GM19397 (cell line): Measurements from ENCODE around the gene PRKCA.

Experiments
- ATAC-seq: cut with Tn5 transposase; IDR thresholded peaks from one replicate; pipeline ENCODE4 v1.9.1; 2021; ENCODE audit warnings: mild to moderate bottlenecking, moderate library complexity; ENCODE audit not compliant: unreplicated experiment

PRKCA gene

GRCh38 chr17:66406701-66407644 lies 104.6 kb downstream of the PRKCA start:
- no peak for ATAC-seq

GRCh38 chr17:66407864-66408263 lies 105.5 kb downstream of the PRKCA start:
- ATAC-seq, result no peak

GRCh38 chr17:66411520-66411919 lies 109.1 kb downstream of the PRKCA start:
- ATAC-seq, result no peak

- ATAC-seq, result no peak
These were observed 110.6 kb downstream of the PRKCA start for GRCh38 chr17:66412857-66413558.

GRCh38 chr17:66413559-66414520 lies 111.4 kb downstream of the PRKCA start:
- no peak for ATAC-seq

- no peak for ATAC-seq
These were observed 112.3 kb downstream of the PRKCA start for GRCh38 chr17:66414561-66415175.

- no peak for ATAC-seq
These were observed 113.2 kb downstream of the PRKCA start for GRCh38 chr17:66415366-66416206.

GRCh38 chr17:66416207-66416940 lies 114.0 kb downstream of the PRKCA start:
- no peak for ATAC-seq

- no peak for ATAC-seq
These were observed 114.9 kb downstream of the PRKCA start for GRCh38 chr17:66417300-66417719.

GRCh38 chr17:66420961-66421371 lies 118.6 kb downstream of the PRKCA start:
- no peak for ATAC-seq

GRCh38 chr17:66422186-66422585 lies 119.8 kb downstream of the PRKCA start:
- no peak for ATAC-seq

GRCh38 chr17:66423056-66423955 lies 120.9 kb downstream of the PRKCA start:
- no peak for ATAC-seq

- ATAC-seq, result no peak
These were observed 123.5 kb downstream of the PRKCA start for GRCh38 chr17:66425756-66426396.

GRCh38 chr17:66426397-66427033 lies 124.1 kb downstream of the PRKCA start:
- ATAC-seq, result no peak

GRCh38 chr17:66427134-66427533 lies 124.7 kb downstream of the PRKCA start:
- ATAC-seq, result no peak

GRCh38 chr17:66429680-66430079 lies 127.3 kb downstream of the PRKCA start:
- ATAC-seq, result no peak
